Measurements from ENCODE around the gene SCARF2. TPM values are rescaled to one million over a fixed set of nuclear protein-coding genes. Genes with fewer than 3 reads are reported as not detected.

Gene SCARF2
- total RNA-seq, 1 donor from 2014 or later = 2.7 TPM

- ATAC-seq (no peak), DNase-seq (no peak)
- intact Hi-C loops (cut with micrococcal nuclease) = no loop called here
Observed at GRCh38 chr22:20444325-20444724, 6.7 kb upstream of the SCARF2 start.

- intact Hi-C loops (cut with micrococcal nuclease) = no loop called here
- ATAC-seq (no peak), DNase-seq (no peak)
Observed at GRCh38 chr22:20442485-20443284, 5.1 kb upstream of the SCARF2 start.

- peak; percentile 43 for DNase-seq
- intact Hi-C loops (cut with micrococcal nuclease) = no loop called here
- ATAC-seq = peak; percentile 22
Observed at GRCh38 chr22:20441631-20442484, 4.2 kb upstream of the SCARF2 start.

- intact Hi-C loops (cut with micrococcal nuclease) = no loop called here
- no peak for DNase-seq
- ATAC-seq = no peak
Observed at GRCh38 chr22:20440637-20441591, 3.3 kb upstream of the SCARF2 start.

GRCh38 chr22:20439928-20440575 is 2.4 kb upstream of the SCARF2 start:
- ATAC-seq (no peak), DNase-seq (no peak)
- intact Hi-C loops (cut with micrococcal nuclease) = no loop called here

GRCh38 chr22:20439556-20439927 is 1.9 kb upstream of the SCARF2 start:
- DNase-seq (no peak), ATAC-seq (no peak)
- intact Hi-C loops (cut with micrococcal nuclease) = no loop called here

GRCh38 chr22:20438678-20439492 is 1.3 kb upstream of the SCARF2 start:
- DNase-seq (peak; percentile 40), ATAC-seq (peak; percentile 29)
- intact Hi-C loops (cut with micrococcal nuclease) = no loop called here

- no peak for DNase-seq
- intact Hi-C loops (cut with micrococcal nuclease) = no loop called here
- ATAC-seq = no peak
Observed at GRCh38 chr22:20438427-20438677, 727 bp upstream of the SCARF2 start.

- peak; percentile 49 for DNase-seq
- ATAC-seq = peak; percentile 11
- intact Hi-C loops (cut with micrococcal nuclease) = no loop called here
Observed at GRCh38 chr22:20436768-20437612, 635 bp downstream of the SCARF2 start.

- DNase-seq (peak; percentile 67), ATAC-seq (peak; percentile 47)
- intact Hi-C loops (cut with micrococcal nuclease) = no loop called here
Observed at GRCh38 chr22:20436307-20436767, 1.3 kb downstream of the SCARF2 start.

GRCh38 chr22:20435436-20436306 is 2.0 kb downstream of the SCARF2 start:
- intact Hi-C loops (cut with micrococcal nuclease) = no loop called here
- ATAC-seq (no peak), DNase-seq (no peak)

GRCh38 chr22:20434773-20435172 is 2.9 kb downstream of the SCARF2 start:
- DNase-seq (no peak), ATAC-seq (no peak)
- intact Hi-C loops (cut with micrococcal nuclease) = no loop called here

GRCh38 chr22:20434264-20434751 is 3.3 kb downstream of the SCARF2 start:
- ATAC-seq (no peak), DNase-seq (no peak)
- intact Hi-C loops (cut with micrococcal nuclease) = no loop called here

- ATAC-seq (no peak), DNase-seq (no peak)
- intact Hi-C loops (cut with micrococcal nuclease) = no loop called here
Observed at GRCh38 chr22:20433686-20434241, 3.9 kb downstream of the SCARF2 start.

- DNase-seq (no peak), ATAC-seq (no peak)
- intact Hi-C loops (cut with micrococcal nuclease) = no loop called here
Observed at GRCh38 chr22:20433191-20433590, 4.4 kb downstream of the SCARF2 start.

GRCh38 chr22:20432244-20432686 is 5.4 kb downstream of the SCARF2 start:
- intact Hi-C loops (cut with micrococcal nuclease) = no loop called here
- DNase-seq (no peak), ATAC-seq (no peak)

All from left ventricle myocardium superior (tissue), 1 donor.